ENCODE results near the gene ELOVL6.

The ELOVL6 gene

DNA sequence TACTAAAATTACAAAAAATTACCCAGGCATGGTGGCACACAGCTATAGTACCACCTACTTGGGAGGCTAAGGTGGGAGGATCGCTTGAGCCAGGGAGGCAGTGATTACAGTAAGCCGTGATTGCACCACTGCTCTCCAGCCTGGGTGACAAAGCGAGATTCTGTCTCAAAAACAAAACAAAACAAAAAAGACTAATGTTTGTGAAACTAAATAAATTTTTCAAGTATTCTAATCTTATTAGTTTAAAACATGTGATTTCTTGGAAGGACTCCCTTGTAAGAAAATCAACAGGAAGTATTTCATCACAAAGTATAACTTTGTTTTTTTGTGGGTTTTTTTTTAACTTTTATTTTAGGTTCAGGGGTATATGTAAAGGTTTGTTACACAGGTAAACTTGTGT, 196.1 kb downstream of the ELOVL6 start:
- DNase-seq (ENCODE audit: low read depth), result no peak
- TF ChIP-seq, protein P1, sequence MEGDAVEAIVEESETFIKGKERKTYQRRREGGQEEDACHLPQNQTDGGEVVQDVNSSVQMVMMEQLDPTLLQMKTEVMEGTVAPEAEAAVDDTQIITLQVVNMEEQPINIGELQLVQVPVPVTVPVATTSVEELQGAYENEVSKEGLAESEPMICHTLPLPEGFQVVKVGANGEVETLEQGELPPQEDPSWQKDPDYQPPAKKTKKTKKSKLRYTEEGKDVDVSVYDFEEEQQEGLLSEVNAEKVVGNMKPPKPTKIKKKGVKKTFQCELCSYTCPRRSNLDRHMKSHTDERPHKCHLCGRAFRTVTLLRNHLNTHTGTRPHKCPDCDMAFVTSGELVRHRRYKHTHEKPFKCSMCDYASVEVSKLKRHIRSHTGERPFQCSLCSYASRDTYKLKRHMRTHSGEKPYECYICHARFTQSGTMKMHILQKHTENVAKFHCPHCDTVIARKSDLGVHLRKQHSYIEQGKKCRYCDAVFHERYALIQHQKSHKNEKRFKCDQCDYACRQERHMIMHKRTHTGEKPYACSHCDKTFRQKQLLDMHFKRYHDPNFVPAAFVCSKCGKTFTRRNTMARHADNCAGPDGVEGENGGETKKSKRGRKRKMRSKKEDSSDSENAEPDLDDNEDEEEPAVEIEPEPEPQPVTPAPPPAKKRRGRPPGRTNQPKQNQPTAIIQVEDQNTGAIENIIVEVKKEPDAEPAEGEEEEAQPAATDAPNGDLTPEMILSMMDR (IDR thresholded peaks at IDR 0.05; ENCODE audit: control insufficient read depth, extremely low read depth, insufficient read depth), result no peak
- H3K4me3 ChIP-seq (ENCODE audit: low read depth, low read length), result no peak overlapping the region

GRCh38 chr4:109999585-109999912, 198.9 kb downstream of the ELOVL6 start:
- TF ChIP-seq, protein P1 (IDR thresholded peaks at IDR 0.05; ENCODE audit: control insufficient read depth, extremely low read depth, insufficient read depth), result no peak
- no peak overlapping the region for H3K4me3 ChIP-seq (ENCODE audit: low read depth, low read length)
- DNase-seq (ENCODE audit: low read depth), result no peak

GRCh38 chr4:109998867-109999584, 199.4 kb downstream of the ELOVL6 start:
- TF ChIP-seq, protein P1 (IDR thresholded peaks at IDR 0.05; ENCODE audit: control insufficient read depth, extremely low read depth, insufficient read depth), result peak; percentile 64
- H3K4me3 ChIP-seq (ENCODE audit: low read depth, low read length), result no peak overlapping the region
- peak; percentile 35 for DNase-seq (ENCODE audit: low read depth)

GRCh38 chr4:109996526-109996925, 201.9 kb downstream of the ELOVL6 start:
- TF ChIP-seq, protein P1 (IDR thresholded peaks at IDR 0.05; ENCODE audit: control insufficient read depth, extremely low read depth, insufficient read depth), result no peak
- no peak for DNase-seq (ENCODE audit: low read depth)
- H3K4me3 ChIP-seq (ENCODE audit: low read depth, low read length), result no peak overlapping the region

Measured in LNCaP clone FGC (cell line).